ENCODE measurements around the gene TSPYL2.

GRCh38 chrX:53128097-53128749 lies 46.1 kb downstream of the TSPYL2 start:
- TF ChIP-seq RAD21 (conservative IDR thresholded peaks at IDR 0.05 in 1 of 2, IDR thresholded peaks at IDR 0.05 in 1 of 2) (no peak), EHMT2 (IDR thresholded peaks at IDR 0.05; ENCODE audit: low read depth) (no peak), FOSL2 (IDR thresholded peaks at IDR 0.05) (no peak), FOSL2 (CRISPR knock-in tag; IDR thresholded peaks at IDR 0.05) (no peak), CTCF (IDR thresholded peaks at IDR 0.05) (no peak), EP300 (IDR thresholded peaks at IDR 0.05) (no peak), BCL3 (IDR thresholded peaks at IDR 0.05) (no peak), CHD2 (IDR thresholded peaks at IDR 0.05; ENCODE audit: low read length, partially characterized antibody) (no peak), POLR2A (IDR thresholded peaks at IDR 0.05; ENCODE audit: low read length) (no peak)
